Erythroblast (primary cell): ENCODE results near the gene HLA-DOB.

ENCODE experiments used
- DNase-seq, 2 experiments: peaks; one replicate each; lab custom pipeline; 2025; lab: John Stamatoyannopoulos, UW
- GATA1 ChIP-seq: IDR thresholded peaks from 2 replicates; pipeline ENCODE4 v1.6.1; 2011; ENCODE audit warnings: low read depth, mild to moderate bottlenecking, control low read depth, low read length, moderate library complexity
- POLR2A ChIP-seq: IDR thresholded peaks from 2 replicates; pipeline ENCODE4 v1.6.1; 2011; ENCODE audit warnings: mild to moderate bottlenecking, low read length

HLA-DOB gene

GRCh38 chr6:32774426-32774825 lies 42.4 kb downstream of the HLA-DOB start:
- DNase-seq, result no peak
- TF ChIP-seq GATA1, result no peak
- no peak for TF ChIP-seq POLR2A

DNA sequence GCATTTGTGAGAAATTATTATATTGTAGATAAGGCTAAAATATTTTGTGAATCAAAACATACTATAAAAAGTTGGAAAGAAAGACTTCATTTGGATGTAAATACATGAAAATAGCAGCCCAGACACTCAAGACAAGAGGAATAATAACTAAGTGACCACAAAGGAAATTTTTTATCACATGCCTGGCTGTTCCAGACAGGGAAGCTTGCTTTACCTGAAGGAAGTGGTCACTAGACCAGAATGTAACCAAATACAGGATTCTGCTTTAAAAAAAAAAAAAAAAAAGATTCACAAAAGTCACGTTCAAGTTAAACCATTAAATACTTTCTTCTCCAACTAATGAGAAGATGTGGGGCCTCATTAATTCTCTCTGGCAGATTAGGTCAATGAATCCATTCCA lies 44.1 kb downstream of the HLA-DOB start:
- no peak for TF ChIP-seq POLR2A
- TF ChIP-seq GATA1, result no peak
- DNase-seq, result no peak

GRCh38 chr6:32764048-32764447 lies 52.8 kb downstream of the HLA-DOB start:
- DNase-seq, result no peak
- TF ChIP-seq GATA1 (no peak), POLR2A (no peak)

GRCh38 chr6:32763421-32763820 lies 53.4 kb downstream of the HLA-DOB start, which contains the start of gene HLA-DQB2:
HLA-DQB2 (minus strand) TSS chr6:32763532; CDS start chr6:32763470, 62 bp downstream.
- no peak for TF ChIP-seq POLR2A
- TF ChIP-seq GATA1, result no peak
- DNase-seq, result no peak
